Fibroblast of pulmonary artery (primary cell): ENCODE data around the gene C10orf71.

Source experiments
- DNase-seq: peaks from one replicate; pipeline ENCODE4 v3.0.0-alpha.2; 2010; ENCODE audit warnings: low read depth
- H3K4me3 ChIP-seq: replicated peaks from 2 replicates; pipeline ENCODE4 v1.5.1; 2011; ENCODE audit warnings: low read depth, mild to moderate bottlenecking, control low read depth, low read length, moderate library complexity
- CTCF ChIP-seq: IDR thresholded peaks from 2 replicates; pipeline ENCODE4 v1.5.1; 2011; ENCODE audit warnings: mild to moderate bottlenecking, control low read depth, low read length, inconsistent platforms; ENCODE audit errors: missing control alignments

Gene C10orf71

DNA sequence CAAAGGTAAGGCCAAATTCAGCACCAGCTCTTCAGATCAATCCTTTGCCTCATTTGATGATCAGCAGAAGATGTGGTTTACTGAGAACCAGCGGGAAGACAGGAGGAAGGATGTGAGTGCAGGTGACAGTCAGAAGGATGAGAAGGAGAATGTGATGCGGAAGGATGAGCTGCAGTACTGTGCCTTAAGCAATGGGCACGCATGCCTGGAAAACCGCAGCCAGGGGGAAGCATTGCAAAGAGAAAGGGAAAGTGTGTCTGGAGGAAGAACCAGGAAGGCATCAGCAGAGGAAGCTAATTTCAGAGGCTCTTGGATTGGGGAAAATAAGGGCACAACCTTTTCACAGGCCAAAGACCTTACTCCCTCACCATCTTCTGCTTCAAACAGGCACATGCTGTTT, 25.7 kb downstream of the C10orf71 start:
- DNase-seq = no peak
- no peak overlapping the region for H3K4me3 ChIP-seq
- TF ChIP-seq CTCF = no peak

- H3K4me3 ChIP-seq = no peak overlapping the region
- DNase-seq = no peak
- no peak for TF ChIP-seq CTCF
These were observed 26.4 kb downstream of the C10orf71 start for GRCh38 chr10:49325131-49325915.

DNA sequence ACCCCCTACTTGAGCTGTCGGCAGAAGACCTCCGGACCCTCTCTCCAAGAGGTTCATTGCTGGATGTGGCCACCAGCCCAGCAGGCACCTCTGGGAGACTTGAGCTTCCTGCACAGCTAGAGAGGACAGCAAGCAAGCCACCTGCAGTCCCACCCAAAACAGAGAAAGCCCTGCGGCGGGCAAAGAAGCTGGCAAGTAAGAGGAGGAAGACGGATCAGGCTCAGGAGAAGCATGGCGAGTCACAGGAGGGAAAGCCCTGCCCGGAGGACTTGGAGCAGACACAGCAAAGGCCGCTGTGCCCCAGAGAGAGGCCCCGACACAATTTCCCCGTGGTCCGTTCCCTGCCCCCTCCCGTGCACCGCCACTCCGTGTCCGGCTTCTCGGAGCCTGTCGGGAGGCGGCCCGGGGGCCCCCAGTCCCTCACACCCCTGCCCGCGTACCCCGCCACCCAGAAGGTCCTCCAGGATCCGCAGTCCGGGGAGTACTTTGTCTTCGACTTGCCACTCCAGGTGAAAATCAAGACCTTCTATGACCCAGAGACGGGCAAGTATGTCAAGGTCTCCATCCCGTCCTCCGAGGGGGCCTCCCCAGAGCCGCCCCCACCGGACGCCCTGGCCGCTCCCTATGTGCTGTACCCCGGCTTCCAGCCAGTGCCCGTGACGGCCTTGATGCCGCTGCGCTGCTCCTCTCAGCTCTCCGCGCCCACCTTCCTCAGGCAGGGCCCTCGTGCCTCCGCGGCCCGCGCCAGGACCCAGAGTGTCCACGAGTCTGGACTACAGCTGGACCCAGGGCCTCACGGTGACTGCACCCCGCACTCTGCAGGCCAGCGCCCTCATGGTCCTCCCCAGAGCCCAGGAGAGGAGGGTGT, 27.2 kb downstream of the C10orf71 start:
- TF ChIP-seq CTCF = no peak
- H3K4me3 ChIP-seq = no peak overlapping the region
- DNase-seq = no peak

DNA sequence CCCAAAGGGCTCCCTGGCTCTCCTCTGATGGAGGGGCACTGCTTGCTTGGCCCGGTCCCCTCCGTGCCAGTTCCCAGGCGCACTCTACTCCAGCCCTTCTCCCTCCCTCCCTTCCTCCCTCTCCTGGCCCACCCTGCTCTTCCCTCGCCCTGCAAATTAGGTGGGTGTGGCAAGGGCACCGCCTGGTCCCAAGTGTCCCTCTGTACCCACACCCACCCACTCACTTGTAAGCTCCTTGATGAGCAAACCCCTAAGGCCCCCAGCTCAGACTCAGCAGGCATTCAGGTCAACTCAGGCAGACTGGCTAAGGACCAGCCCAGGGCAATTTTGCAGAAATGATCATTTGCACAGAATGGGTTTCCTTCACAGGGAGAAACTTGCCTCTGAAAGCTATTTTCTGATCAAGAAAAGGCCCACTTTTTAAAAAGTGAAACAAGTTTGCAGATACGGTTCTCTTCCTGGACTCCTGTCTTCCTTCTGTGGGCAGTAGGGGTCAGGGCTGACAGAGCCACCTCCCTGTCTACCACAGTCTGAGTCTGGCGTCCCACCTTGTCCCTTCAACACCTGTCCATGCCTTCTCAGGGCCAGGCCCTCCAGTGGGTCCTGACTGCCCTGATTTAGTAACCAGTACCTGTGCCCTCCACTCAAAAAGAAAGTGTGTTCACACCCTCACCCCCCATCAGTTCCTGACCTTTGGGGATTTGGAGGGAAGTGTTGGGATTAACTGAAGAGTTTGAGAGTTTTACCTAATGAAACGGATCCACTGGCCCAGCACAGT, 28.3 kb downstream of the C10orf71 start:
- H3K4me3 ChIP-seq = no peak overlapping the region
- TF ChIP-seq CTCF = no peak
- no peak for DNase-seq

GRCh38 chr10:49328401-49329145, 29.6 kb downstream of the C10orf71 start:
- no peak overlapping the region for H3K4me3 ChIP-seq
- DNase-seq = no peak
- no peak for TF ChIP-seq CTCF

DNA sequence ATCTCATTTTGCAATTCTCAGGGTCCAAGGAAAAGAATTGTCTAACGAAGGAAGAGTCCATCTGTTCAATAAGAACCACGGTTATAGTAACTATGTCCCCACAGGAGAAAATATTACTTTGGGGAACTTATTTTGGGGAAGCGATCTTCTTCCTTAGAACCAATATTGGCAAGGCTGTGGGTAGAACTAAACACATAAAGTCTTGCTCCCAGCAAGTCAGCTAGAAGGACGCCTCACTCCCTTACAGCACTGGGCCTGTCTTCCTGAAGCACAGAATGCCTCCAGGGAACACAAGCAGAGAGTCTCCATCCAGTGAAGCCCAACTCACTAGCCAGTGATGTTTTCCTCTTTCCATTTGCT, 30.2 kb downstream of the C10orf71 start:
- no peak for DNase-seq
- no peak for TF ChIP-seq CTCF
- H3K4me3 ChIP-seq = no peak overlapping the region
